ENCODE measurements around the gene NACC2. TPM values are rescaled to one million over a fixed set of nuclear protein-coding genes. Genes with fewer than 3 reads are reported as not detected.
A peak's percentile ranks its signal among the peaks of the same experiment; 100 is the strongest.

Gene NACC2
- total RNA-seq, 4 donors from 2014 or later, result 22.2 to 64.3 (median 26.5) TPM

DNA sequence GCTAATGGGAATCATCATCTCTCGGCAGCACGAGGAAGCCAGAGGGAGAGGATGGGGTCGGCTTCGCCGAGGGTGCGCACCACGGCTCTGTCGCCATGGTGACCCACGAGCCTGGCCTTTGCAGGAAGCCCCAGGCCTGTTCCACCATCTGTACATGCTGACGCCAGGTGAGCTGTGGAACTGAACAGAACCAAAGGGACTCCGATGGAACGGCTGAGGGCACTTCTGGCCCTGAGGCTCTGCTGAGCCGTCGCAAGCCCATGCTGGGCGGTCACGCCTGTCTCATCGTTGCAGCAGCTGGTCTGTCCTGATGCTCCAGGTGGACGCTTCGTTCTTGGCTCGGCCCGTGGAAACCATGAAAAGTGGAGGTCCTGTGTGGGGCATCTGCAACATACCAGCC, 99.3 kb downstream of the NACC2 start:
- no peak for DNase-seq
- no peak overlapping the region for H3K4me3 ChIP-seq
- H3K36me3 ChIP-seq, result no peaks in the 10 kb centered on the region
- no peaks in the 10 kb centered on the region for H3K27me3 ChIP-seq
- intact Hi-C loops (cut with DNase I; ENCODE audit: low total_unique reads) (no loop called here), in situ Hi-C loops (cut with MboI; ENCODE audit: low pct_ligation_motif_present in 1 of 4, low pct_unique_long_range_greater_than_20kb in 1 of 4, low sequenced_read_pairs in 3 of 4) (no loop called here)
- TF ChIP-seq, protein P1, sequence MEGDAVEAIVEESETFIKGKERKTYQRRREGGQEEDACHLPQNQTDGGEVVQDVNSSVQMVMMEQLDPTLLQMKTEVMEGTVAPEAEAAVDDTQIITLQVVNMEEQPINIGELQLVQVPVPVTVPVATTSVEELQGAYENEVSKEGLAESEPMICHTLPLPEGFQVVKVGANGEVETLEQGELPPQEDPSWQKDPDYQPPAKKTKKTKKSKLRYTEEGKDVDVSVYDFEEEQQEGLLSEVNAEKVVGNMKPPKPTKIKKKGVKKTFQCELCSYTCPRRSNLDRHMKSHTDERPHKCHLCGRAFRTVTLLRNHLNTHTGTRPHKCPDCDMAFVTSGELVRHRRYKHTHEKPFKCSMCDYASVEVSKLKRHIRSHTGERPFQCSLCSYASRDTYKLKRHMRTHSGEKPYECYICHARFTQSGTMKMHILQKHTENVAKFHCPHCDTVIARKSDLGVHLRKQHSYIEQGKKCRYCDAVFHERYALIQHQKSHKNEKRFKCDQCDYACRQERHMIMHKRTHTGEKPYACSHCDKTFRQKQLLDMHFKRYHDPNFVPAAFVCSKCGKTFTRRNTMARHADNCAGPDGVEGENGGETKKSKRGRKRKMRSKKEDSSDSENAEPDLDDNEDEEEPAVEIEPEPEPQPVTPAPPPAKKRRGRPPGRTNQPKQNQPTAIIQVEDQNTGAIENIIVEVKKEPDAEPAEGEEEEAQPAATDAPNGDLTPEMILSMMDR (IDR thresholded peaks at IDR 0.05), result no peak
- TF ChIP-seq POLR2AphosphoS5 (IDR thresholded peaks at IDR 0.05), result no peak
- no peak for TF ChIP-seq EP300 (IDR thresholded peaks at IDR 0.05; ENCODE audit: low read depth)
- no peak for TF ChIP-seq POLR2A (IDR thresholded peaks at IDR 0.05)
- H3K27ac ChIP-seq, result no peak overlapping the region
- no peaks in the 10 kb centered on the region for H3K9me3 ChIP-seq
- peaks cover 17 to 26% (median 18%) of the 10 kb centered on the region in 4 donors for H3K4me1 ChIP-seq
- 90% methylated on average over 21 of the region's 21 CpGs; no CpG with 5 or more reads in 1 of the 2 donors for WGBS, 2 donors (ENCODE audit: low coverage in 1 of 2)

DNA sequence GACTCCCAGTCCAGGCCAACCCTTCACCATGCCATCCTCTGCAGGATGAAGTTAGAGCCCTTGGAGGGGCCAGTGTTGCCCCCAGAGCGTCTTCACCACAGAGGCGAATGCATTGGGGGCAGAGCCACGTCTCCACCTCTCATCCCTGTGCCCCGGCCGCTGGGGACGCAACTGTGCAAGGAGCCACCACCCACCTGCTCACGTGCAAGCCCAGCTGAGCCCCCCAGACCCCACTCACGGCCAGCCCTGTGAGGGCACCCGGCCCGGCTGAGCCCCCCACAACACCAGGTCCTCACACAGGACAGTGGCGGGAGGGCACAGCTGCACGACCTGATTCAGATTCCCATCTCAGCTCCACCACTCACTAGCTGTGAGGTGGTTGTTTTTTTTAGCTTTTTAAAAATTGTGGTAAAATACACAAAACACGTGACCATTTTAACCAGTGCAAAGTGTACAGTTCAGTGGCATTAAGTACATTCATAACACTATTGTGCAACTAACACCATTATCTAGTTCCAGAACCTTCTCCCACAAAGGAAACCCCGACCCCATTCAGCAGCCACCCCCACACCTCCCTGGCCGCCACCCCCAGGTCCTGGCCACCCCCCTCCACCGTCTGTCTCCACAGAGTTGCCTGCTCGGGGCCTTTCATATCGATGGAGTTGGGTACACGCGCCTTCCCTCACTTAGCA, 100.4 kb downstream of the NACC2 start:
- TF ChIP-seq POLR2AphosphoS5 (IDR thresholded peaks at IDR 0.05) (no peak), EP300 (IDR thresholded peaks at IDR 0.05; ENCODE audit: low read depth) (no peak), POLR2A (IDR thresholded peaks at IDR 0.05) (no peak)
- TF ChIP-seq, protein P1 (IDR thresholded peaks at IDR 0.05), result no peak
- no peak for DNase-seq
- intact Hi-C loops (cut with DNase I; ENCODE audit: low total_unique reads), result no loop called here

DNA sequence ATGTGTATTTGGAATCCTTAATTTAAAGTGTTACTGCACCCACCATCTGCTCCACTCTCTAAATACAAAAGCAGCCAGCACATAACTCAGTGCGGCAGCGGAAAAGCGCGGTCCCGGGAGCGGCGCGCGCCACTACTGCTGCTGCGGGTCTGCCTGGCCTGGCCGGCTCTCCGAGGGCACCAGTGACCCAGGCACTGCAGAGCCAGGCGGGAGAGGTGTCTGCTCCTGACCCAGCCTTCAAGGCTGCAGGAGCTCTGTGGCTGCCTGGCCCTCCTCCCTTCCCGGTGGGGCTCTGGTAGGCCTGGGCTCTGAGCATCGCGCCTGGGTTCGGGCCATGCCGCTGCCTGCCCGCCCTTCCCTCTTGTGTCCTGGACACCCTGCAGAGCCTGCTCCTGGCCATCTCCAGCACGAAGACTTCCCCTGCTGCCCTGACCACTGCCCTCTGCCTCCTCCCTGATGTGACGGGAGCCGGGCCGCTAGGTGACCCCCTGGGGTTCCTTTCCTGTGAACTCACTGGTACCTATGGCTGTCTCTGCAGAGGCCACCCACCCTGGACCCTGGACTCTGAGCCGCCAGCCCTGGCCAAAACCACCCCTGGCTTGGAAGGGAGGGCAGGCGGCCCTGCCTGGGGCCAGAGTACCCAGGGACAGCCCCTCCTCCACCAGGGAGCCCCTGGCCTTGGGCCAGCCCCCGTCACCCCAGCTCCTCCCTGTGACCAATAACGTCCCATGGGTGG, 101.2 kb downstream of the NACC2 start:
- Histone ChIP-seq H3K36me3 (no peaks in the 10 kb centered on the region), H3K4me1 (peaks cover 22 to 37% (median 27%) of the 10 kb centered on the region in 4 donors), H3K4me3 (no peak overlapping the region), H3K27me3 (peaks cover 14% of the 10 kb centered on the region), H3K27ac (peak overlapping the region; percentile 84 to 86 (median 84)), H3K9me3 (no peaks in the 10 kb centered on the region)
- 81% methylated on average over 26 of the region's 27 CpGs; no CpG with 5 or more reads in 1 of the 2 donors for WGBS, 2 donors (ENCODE audit: low coverage in 1 of 2)
- no peak for TF ChIP-seq POLR2A (IDR thresholded peaks at IDR 0.05)
- no peak for TF ChIP-seq POLR2AphosphoS5 (IDR thresholded peaks at IDR 0.05)
- no peak for TF ChIP-seq EP300 (IDR thresholded peaks at IDR 0.05; ENCODE audit: low read depth)
- TF ChIP-seq, protein P1 (IDR thresholded peaks at IDR 0.05), result no peak
- intact Hi-C loops (cut with DNase I; ENCODE audit: low total_unique reads), result no loop called here
- DNase-seq, result no peak
- in situ Hi-C loops (cut with MboI; ENCODE audit: low pct_ligation_motif_present in 1 of 4, low pct_unique_long_range_greater_than_20kb in 1 of 4, low sequenced_read_pairs in 3 of 4), result no loop called here

More for the DNA sequence above, 100.4 kb downstream of the NACC2 start:
- H3K36me3 ChIP-seq, result no peaks in the 10 kb centered on the region
- no peaks in the 10 kb centered on the region for H3K9me3 ChIP-seq
- in situ Hi-C loops (cut with MboI; ENCODE audit: low pct_ligation_motif_present in 1 of 4, low pct_unique_long_range_greater_than_20kb in 1 of 4, low sequenced_read_pairs in 3 of 4), result no loop called here
- WGBS, 2 donors (ENCODE audit: low coverage in 1 of 2), result 71 to 72% methylated on average over 3 to 19 of the region's 20 CpGs
- no peak overlapping the region for H3K4me3 ChIP-seq
- H3K27ac ChIP-seq, result peak overlapping the region in 2 of 4 donors; percentile 85 to 86
- peaks cover 7% of the 10 kb centered on the region for H3K27me3 ChIP-seq
- peaks cover 22 to 37% (median 26%) of the 10 kb centered on the region in 4 donors for H3K4me1 ChIP-seq

DNA sequence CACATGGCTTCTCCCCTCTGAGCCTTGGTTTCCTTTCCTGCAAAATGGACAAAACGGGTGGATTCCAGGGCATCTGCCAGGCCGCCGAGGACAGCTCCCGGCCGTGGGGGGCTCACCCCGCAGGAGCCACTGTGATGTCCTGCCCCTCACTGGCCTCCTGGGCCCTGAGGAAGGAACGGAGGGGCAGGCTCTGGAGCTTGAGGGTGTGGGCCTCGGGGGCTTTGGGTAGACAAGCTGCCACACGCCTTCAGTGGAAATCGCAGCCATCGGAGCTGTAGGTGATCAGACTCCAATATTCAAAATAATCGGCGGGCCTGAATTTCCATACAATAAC, 101.7 kb downstream of the NACC2 start:
- WGBS, 2 donors (ENCODE audit: low coverage in 1 of 2), result 70% methylated on average over 13 of the region's 13 CpGs; no CpG with 5 or more reads in 1 of the 2 donors
- Histone ChIP-seq H3K36me3 (no peaks in the 10 kb centered on the region), H3K27me3 (peaks cover 20% of the 10 kb centered on the region), H3K9me3 (no peaks in the 10 kb centered on the region), H3K4me3 (no peak overlapping the region), H3K4me1 (peaks cover 22 to 37% (median 27%) of the 10 kb centered on the region in 4 donors), H3K27ac (peak overlapping the region; percentile 84 to 86 (median 84))
- TF ChIP-seq POLR2AphosphoS5 (IDR thresholded peaks at IDR 0.05), result no peak
- DNase-seq, result no peak
- in situ Hi-C loops (cut with MboI; ENCODE audit: low pct_ligation_motif_present in 1 of 4, low pct_unique_long_range_greater_than_20kb in 1 of 4, low sequenced_read_pairs in 3 of 4) (no loop called here), intact Hi-C loops (cut with DNase I; ENCODE audit: low total_unique reads) (no loop called here)
